GM21447 (cell line): ENCODE results near the gene SH3BGRL3.
"Not testable (repeated sequence)": the region's sequence is repeated elsewhere in the genome, so short reads cannot be mapped to it uniquely, and the experiment has no call there.

Experiments used
- ATAC-seq: cut with Tn5 transposase; IDR thresholded peaks from one replicate; pipeline ENCODE4 v1.9.1; 2021; ENCODE audit not compliant: unreplicated experiment

SH3BGRL3 gene

DNA sequence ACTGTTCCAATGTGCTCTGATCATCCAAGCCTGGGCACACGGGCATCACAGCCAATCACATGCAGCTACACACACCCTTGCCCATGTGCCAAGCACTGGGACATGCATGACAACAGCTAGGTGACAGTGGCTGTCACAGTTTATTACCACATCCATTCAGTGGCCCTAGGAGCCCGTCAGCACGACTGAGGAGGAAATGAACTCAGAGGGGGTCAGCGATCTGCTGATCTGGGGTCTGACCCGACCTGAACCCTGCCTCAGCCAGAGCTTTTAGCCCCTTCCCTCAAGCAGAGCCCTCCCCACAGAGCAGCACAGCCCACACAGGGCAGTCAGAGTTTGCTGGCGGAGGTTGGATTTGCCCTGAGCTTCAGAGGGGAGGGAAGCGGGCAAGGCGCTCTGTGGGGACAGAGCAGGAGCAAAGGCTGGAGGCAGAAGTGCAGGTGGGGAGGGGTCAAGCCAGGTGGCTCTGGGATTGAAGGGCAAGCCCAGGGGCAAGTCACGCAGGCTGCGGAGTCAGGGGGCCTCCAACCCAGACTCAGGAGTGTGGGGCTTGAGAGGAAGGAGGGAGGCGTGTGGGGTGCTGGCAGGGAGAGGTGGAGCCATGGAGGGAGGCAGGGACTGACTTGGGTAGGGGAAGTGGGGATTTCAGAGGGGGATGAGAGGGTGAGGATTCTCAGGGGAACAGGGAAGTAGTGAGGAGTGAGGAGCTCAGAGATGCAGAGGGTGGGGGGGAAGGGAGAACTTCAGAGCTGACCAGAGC, 10.4 kb downstream of the SH3BGRL3 start:
- ATAC-seq = no peak

- ATAC-seq = no peak
Measured at GRCh38 chr1:26290882-26291261, 11.0 kb downstream of the SH3BGRL3 start.

DNA sequence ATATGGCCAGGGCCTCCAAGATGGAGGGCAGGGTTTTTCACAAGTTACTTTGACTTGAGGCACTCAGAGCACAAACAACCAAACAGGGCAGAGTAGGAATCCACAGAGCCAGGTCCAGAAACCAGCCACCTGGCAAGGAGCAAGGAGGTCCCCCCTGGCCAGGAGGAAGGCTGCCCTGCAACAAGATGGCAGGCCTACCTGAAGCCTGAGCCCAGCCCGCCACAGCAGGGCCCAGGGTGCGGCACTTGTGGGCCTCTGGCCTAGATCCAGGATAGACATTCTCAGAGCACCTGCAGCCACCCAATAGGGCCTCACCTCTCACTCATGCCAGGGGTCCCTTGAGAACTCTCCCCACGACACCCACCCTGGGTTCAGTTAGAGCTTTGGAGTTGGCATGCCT, 11.5 kb downstream of the SH3BGRL3 start:
- ATAC-seq = no peak

GRCh38 chr1:26291939-26292338, 12.1 kb downstream of the SH3BGRL3 start:
- no peak for ATAC-seq

DNA sequence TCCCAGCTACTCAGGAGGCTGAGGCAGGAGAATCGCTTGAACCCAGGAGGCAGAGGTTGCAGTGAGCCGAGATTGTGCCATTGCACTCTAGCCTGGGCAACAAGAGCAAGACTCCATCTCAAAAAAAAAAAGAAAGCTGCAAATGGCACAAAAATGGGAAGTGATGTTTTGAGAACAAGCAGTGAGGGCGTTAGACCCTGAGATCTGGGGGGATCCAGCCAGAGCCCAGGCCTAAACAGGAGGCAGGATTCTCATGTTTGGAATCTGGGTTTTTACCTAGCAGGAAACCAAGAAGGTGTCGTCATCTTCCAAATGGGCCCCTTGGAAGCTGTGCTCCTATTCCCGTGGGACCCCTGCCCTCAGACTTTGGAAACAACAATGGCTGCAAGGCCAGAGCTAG, 12.8 kb downstream of the SH3BGRL3 start:
- not testable (repeated sequence) for ATAC-seq

- no peak for ATAC-seq
Measured at GRCh38 chr1:26293911-26294463, 14.1 kb downstream of the SH3BGRL3 start.

DNA sequence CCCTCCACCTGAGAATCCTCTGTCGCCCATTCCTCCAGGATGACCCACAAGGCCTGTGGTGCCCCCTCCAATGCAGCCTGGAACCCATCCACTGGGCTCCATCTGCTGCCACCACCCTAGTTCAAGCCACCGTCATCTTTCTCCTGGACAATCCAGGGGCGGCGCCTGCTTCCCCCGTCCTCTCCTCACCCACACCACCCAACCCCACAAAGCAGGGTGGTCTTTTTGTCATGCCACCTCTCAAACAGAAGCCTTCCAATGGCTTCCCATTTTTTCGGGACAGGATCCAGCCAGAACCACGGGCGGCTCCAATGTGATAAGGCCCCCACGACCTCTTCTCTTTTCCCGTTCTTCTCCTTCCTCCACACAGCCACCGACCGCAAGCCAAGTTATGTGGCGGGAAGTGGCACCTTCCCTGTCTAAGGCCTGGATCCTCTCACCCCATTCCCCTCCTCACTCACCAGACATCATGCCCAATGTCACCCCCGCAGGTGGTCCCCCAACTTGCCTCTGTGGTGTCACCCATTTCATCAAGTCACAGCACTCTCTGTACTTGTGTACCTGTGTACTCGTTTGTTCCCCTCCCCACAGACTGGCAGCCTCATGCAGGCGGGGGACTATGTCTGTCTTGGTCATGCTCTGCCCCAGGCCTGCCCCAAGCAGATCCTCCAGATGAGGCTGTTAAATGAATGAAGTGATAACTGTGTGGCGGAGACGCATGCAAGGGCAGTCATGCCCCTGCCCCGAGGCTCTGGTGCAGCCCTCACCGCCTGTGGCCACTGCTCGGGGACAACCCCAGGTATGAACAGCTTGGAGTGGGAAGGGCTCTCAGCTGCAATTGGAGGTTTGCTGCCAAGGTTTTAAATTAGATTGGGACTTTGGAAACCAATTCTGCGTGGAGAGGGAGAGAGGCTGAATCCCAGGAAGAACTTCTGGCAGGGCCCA, 15.6 kb downstream of the SH3BGRL3 start:
- no peak for ATAC-seq

- ATAC-seq = no peak
Measured at GRCh38 chr1:26296340-26297056, 16.6 kb downstream of the SH3BGRL3 start.

GRCh38 chr1:26297057-26297790, 17.3 kb downstream of the SH3BGRL3 start:
- no peak for ATAC-seq

DNA sequence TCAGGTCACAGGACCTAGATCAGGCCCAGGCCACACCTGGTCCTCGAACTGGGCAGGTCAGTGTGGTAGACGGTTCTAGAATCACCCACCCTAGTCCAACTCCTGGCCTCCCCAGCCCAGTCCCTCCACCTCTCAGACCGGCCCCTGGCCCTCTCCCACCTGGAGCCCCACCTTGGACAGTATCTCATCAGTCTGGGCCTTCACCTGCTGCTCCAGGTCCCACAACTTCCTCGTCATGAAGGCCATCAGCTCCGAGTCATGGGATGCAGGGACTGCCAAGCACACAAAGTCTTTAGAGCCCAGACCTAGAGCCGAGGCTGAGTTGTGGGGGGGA, 17.9 kb downstream of the SH3BGRL3 start:
- ATAC-seq = no peak

DNA sequence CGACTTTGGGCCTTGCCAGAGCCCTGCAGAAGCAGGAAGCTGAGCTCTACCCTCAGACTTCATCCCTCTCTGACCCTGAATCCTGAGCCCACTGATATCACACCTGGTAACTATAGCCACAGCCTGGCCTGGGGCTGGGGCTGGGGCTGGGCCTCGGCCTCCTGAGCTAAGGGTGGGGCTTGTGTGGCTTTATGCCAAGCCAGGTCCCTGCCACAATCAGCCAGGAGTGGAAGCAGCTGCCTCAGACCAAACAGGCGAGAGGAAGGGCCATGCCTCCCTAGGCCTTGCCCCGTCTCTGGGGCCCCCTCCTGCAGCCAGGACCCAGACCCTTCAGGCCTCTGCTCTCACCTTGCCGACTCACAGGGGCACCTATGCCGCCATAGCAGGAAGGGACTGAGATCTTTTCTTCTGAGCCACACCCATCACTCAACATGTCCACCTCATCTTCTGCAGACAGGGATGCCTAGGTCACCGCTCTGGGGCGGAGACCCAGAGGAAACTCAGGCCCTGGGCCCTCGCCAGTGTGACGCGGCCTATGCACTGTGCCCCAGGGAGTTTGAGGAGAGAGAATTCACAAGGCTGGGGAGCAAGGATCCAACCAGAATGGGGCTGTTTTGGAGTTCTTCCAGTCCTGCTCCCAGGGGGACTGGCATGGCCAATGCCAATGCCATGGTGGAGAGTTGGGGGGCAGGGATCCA, 20.8 kb downstream of the SH3BGRL3 start:
- no peak for ATAC-seq

DNA sequence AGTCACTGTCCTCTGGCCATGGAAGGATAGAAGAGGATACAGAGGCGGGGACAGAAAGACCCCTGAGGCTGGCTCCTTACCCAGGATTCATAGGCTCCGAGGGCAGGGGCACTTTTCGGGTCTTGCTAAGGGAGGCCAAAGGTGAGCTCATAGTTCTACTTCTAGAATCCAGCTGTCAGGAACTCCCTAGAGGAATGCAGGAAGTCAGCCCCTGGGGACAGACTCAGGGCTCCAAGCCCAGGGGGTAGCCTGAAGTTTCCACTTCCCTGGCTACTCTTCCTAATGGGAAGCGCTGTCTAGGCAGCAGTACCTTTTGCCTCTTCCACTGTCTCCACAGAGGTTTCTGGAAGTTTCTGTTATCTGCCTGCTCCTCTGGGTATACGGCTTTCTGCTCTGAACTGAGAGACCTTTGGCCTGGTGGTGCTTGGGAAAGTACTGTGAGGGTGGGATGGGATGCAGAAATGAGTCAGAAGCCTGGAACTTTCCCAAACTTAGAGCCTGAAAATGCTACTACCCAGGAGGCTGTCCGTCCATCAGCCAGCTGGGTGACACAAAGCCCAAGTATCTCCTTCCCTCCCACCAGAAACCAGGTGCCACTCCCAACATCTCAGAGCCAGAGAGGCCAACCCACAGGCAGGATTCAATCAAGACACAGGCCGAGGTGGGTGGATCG, 23.0 kb downstream of the SH3BGRL3 start:
- no peak for ATAC-seq

DNA sequence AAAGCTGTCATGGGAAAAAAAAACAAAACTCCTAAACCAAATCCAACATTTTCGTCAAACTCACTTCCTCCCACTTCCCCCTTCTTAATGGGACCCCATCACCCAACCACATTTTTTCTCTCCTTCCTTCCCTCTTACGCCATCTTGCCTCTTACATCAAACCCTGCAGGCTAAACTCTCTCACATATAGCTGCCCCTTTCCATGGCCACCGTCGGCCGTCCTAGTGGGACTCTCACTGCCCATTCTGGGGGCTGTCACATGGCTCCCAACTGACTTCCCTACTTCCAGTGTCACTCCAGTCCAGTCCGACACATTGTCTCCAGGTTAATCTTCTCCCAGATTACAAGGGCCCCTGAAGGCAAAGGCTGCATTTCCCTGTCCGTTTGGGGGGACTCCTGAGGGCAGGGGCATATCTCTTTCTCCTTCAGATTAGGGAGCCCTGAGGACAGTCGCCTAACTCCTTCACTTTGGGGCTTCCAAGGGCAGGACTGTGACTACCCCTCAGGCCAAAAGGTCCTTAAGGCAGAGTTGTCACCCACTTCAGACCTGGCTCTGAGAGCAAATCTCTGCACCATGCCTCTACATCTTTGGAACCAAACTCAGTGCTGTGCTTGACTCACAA, 25.9 kb downstream of the SH3BGRL3 start:
- no peak for ATAC-seq

DNA sequence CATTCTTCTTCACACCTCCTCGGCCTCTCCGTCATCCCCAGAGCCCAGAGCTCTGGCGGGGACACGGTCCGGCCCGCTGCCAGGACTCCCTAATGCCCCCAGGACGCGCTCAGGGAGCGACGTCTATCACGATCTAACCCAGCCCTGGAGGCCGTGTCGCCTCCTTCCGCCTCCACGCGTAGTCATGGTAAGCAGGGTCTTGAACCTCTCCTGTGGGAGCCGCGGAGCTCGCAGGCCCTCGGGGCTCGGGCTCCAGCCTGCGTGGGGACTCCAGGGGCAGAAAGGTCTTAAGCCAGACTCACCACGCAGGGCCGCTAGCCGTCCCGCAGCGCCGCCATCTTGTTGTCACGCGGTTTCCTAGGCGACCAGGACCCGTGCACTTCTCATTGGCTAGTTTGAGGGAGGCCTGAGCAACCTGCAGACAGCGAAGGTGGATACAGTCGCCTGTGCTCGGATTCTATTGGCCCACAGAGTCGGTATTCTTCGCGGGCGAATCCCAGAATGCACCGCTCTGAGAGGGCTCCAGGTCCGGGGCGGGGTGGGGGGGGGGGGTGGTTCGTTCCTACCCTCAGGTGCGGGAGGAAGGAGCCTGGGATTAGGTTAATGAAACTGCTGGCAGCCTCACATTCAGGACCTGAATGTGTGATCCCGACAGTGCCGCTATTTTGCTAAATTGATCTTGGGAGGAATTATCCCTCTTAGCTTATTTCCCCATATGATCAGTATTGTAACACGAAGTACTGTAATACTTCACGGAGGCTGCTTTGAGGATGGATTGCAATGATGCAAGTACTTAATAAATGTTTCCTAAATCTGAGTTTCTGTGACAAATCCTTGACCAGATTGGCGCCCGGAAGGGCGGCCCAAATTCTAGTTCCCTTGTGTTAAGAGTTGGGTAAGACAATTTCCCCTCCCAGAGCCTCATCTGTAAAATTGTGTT, 26.7 kb downstream of the SH3BGRL3 start, which contains the start of gene UBXN11:
Gene UBXN11 (minus strand): TSS at position 347 of the 940 bp plus-strand sequence. CDS start 3,753 bp downstream, outside the sequence.
- peak; percentile 95 for ATAC-seq

DNA sequence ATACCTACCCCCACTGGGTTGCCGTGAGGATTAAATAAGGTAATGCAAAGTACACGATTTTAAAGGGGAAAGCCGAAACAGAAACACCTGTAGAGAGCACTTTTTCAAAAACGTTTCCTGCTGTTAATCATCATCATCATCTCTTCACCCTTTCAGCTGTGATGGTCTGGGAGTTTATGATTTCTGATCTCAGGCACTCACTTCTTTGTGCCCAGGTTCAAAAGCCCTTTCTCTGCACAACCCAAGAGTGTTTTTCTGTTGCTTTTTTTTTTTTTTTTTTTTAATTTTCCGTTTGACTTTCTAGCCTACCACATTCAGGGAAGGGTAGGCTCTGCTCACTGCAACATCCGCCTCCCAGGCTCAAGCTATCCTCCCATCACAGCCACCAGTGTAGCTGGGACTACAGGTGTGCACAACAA, 27.5 kb downstream of the SH3BGRL3 start:
- ATAC-seq = no peak

GRCh38 chr1:26307966-26308899, 28.3 kb downstream of the SH3BGRL3 start:
- ATAC-seq = not testable (repeated sequence)

DNA sequence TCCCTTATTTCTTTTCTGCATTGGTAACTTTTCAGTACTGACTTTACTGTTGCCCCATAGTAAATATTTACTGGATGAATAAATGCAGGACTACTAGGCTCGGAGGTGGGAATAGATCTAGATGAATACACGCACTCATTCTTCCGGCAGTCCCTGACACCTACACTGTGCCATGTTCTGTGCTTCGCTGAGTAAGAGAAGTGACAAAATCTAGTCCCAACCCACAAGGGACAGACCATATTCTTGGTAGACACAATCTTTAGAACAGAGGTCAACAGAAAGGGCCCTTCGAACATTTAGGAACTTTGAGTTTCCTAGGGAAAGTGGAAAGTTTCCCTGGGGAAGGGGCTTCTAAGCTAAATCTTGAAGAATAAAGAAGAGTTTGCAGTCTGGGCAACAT, 34.6 kb downstream of the SH3BGRL3 start:
- ATAC-seq = no peak
